GM12865 (cell line): ENCODE measurements around the gene HMOX2.

Experiments
- DNase-seq: peaks from one replicate; pipeline ENCODE4 v3.0.0; 2010; ENCODE audit warnings: low read depth
- H3K4me3 ChIP-seq: 2 replicates; pipeline ENCODE4 v1.5.1; 2011; ENCODE audit warnings: mild to moderate bottlenecking, low read depth, low read length, control low read depth
- CTCF ChIP-seq: IDR thresholded peaks from 2 replicates; pipeline ENCODE4 v1.5.1; 2011; ENCODE audit warnings: low read length, control low read depth, low read depth, inconsistent platforms; ENCODE audit not compliant: insufficient read depth; ENCODE audit errors: missing control alignments

HMOX2 gene

GRCh38 chr16:4463522-4464163, 12.6 kb upstream of the HMOX2 start:
- DNase-seq, result no peak
- TF ChIP-seq CTCF, result no peak
- no peak overlapping the region for H3K4me3 ChIP-seq

GRCh38 chr16:4465977-4466779, 10.0 kb upstream of the HMOX2 start:
- no peak overlapping the region for H3K4me3 ChIP-seq
- no peak for TF ChIP-seq CTCF
- no peak for DNase-seq

- TF ChIP-seq CTCF, result no peak
- DNase-seq, result no peak
- H3K4me3 ChIP-seq, result no peak overlapping the region
Measured at GRCh38 chr16:4467916-4468315, 8.3 kb upstream of the HMOX2 start.

GRCh38 chr16:4468972-4469371, 7.2 kb upstream of the HMOX2 start:
- no peak overlapping the region for H3K4me3 ChIP-seq
- TF ChIP-seq CTCF, result no peak
- no peak for DNase-seq

- H3K4me3 ChIP-seq, result no peak overlapping the region
- no peak for DNase-seq
- TF ChIP-seq CTCF, result no peak
Measured at GRCh38 chr16:4471869-4472268, 4.3 kb upstream of the HMOX2 start.

- TF ChIP-seq CTCF, result no peak
- no peak overlapping the region for H3K4me3 ChIP-seq
- DNase-seq, result no peak
Measured at GRCh38 chr16:4472880-4473279, 3.3 kb upstream of the HMOX2 start.
